ENCODE data around the gene CYP3A5. TPM values are rescaled to one million over a fixed set of nuclear protein-coding genes. Genes with fewer than 3 reads are reported as not detected.

CYP3A5 gene
- polyA plus RNA-seq, 2 of the 4 experiments (the other 2 are of a cell fraction), result 2.3 to 9.7 TPM

DNA sequence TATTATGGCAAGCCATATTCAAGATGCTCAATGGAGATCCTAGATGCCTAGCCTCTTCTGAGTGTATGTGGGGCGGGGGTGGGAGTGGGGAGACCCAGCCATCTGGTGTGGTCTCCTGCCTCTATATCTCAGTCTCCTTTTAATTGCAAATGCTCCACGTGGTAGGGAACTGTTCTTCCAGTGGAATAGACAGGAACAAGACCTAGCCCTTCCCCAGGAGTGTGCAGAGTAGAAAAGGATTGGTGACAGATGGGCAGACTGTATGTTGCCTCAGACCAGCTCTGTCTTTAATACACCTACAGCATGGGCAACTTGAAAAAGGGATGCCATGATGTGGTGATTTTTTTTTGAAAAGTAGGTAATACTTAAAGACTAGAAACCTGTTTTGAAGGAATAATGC, 12.6 kb downstream of the CYP3A5 start:
- H3K27ac ChIP-seq, result no peak overlapping the region
- no peak for ATAC-seq
- H3K9me3 ChIP-seq, result no peaks in the 10 kb centered on the region
- TF ChIP-seq NR3C1 (IDR thresholded peaks at IDR 0.05) (no peak), FOSL2 (IDR thresholded peaks at IDR 0.05) (no peak), FOSL2 (CRISPR knock-in tag; IDR thresholded peaks at IDR 0.05) (no peak), ZNF302 (CRISPR knock-in tag; IDR thresholded peaks at IDR 0.05) (no peak), TP53 (CRISPR knock-in tag; IDR thresholded peaks at IDR 0.05) (no peak), RNF2 (IDR thresholded peaks at IDR 0.05; ENCODE audit: borderline replicate concordance, low read depth) (no peak), JUN (IDR thresholded peaks at IDR 0.05) (no peak), HEYL (CRISPR knock-in tag; IDR thresholded peaks at IDR 0.05) (no peak), RARB (CRISPR knock-in tag; IDR thresholded peaks at IDR 0.05) (no peak), HOXA7 (CRISPR knock-in tag; IDR thresholded peaks at IDR 0.05) (no peak), NFE2L2 (conservative IDR thresholded peaks at IDR 0.05; ENCODE audit: low read length) (no peak), RAD21 (conservative IDR thresholded peaks at IDR 0.05 in 1 of 2, IDR thresholded peaks at IDR 0.05 in 1 of 2) (no peak), KDM5A (IDR thresholded peaks at IDR 0.05) (no peak)
- TF ChIP-seq, protein P1, sequence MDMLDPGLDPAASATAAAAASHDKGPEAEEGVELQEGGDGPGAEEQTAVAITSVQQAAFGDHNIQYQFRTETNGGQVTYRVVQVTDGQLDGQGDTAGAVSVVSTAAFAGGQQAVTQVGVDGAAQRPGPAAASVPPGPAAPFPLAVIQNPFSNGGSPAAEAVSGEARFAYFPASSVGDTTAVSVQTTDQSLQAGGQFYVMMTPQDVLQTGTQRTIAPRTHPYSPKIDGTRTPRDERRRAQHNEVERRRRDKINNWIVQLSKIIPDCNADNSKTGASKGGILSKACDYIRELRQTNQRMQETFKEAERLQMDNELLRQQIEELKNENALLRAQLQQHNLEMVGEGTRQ (IDR thresholded peaks at IDR 0.05), result no peak
- TF ChIP-seq, protein P2, sequence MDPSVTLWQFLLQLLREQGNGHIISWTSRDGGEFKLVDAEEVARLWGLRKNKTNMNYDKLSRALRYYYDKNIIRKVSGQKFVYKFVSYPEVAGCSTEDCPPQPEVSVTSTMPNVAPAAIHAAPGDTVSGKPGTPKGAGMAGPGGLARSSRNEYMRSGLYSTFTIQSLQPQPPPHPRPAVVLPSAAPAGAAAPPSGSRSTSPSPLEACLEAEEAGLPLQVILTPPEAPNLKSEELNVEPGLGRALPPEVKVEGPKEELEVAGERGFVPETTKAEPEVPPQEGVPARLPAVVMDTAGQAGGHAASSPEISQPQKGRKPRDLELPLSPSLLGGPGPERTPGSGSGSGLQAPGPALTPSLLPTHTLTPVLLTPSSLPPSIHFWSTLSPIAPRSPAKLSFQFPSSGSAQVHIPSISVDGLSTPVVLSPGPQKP (IDR thresholded peaks at IDR 0.05; ENCODE audit: low read depth, low read length), result no peak
- TF ChIP-seq, protein P3, sequence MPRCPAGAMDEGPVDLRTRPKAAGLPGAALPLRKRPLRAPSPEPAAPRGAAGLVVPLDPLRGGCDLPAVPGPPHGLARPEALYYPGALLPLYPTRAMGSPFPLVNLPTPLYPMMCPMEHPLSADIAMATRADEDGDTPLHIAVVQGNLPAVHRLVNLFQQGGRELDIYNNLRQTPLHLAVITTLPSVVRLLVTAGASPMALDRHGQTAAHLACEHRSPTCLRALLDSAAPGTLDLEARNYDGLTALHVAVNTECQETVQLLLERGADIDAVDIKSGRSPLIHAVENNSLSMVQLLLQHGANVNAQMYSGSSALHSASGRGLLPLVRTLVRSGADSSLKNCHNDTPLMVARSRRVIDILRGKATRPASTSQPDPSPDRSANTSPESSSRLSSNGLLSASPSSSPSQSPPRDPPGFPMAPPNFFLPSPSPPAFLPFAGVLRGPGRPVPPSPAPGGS (IDR thresholded peaks at IDR 0.05), result no peak
- TF ChIP-seq, protein P4, sequence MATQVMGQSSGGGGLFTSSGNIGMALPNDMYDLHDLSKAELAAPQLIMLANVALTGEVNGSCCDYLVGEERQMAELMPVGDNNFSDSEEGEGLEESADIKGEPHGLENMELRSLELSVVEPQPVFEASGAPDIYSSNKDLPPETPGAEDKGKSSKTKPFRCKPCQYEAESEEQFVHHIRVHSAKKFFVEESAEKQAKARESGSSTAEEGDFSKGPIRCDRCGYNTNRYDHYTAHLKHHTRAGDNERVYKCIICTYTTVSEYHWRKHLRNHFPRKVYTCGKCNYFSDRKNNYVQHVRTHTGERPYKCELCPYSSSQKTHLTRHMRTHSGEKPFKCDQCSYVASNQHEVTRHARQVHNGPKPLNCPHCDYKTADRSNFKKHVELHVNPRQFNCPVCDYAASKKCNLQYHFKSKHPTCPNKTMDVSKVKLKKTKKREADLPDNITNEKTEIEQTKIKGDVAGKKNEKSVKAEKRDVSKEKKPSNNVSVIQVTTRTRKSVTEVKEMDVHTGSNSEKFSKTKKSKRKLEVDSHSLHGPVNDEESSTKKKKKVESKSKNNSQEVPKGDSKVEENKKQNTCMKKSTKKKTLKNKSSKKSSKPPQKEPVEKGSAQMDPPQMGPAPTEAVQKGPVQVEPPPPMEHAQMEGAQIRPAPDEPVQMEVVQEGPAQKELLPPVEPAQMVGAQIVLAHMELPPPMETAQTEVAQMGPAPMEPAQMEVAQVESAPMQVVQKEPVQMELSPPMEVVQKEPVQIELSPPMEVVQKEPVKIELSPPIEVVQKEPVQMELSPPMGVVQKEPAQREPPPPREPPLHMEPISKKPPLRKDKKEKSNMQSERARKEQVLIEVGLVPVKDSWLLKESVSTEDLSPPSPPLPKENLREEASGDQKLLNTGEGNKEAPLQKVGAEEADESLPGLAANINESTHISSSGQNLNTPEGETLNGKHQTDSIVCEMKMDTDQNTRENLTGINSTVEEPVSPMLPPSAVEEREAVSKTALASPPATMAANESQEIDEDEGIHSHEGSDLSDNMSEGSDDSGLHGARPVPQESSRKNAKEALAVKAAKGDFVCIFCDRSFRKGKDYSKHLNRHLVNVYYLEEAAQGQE (IDR thresholded peaks at IDR 0.05), result no peak
- ChIA-PET CTCF (interaction anchor here (1.6 kb wide), 1 partner anchor 28 kb away, joined by 3 read pairs; no protein-coding TSS in a partner anchor), POLR2A (no interaction called here)
- WGBS (ENCODE audit: missing lambda C conversion rate), result 78% methylated on average over 2 of the region's 2 CpGs
- no peaks in the 10 kb centered on the region for H3K4me1 ChIP-seq
- no peak for FAIRE-seq
- H3K4me3 ChIP-seq, result no peak overlapping the region
- no peak overlapping the region for H3K4me2 ChIP-seq
- DNase-seq (ENCODE audit: low read depth in 1 of 2, low spot score in 1 of 2), result no peak

DNA sequence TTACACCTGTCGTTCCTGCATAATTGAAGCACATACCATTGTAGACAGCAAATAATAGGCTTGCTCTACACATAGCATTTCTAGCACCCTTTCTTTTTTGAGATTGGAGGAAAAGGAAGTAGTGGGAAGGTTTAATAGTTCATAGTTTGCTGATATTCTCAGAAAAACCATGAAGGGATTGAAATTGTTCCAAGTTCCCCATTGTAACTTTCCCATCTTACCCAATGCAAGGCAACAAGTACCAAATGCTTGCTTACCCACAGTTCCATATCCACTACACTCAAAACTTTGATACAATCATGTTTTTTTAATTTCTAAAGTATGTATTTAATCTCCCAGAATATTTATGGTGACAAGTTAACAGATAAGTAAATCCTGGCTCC, 13.8 kb downstream of the CYP3A5 start:
- ATAC-seq, result no peak
- no peaks in the 10 kb centered on the region for H3K4me1 ChIP-seq
- ChIA-PET CTCF (interaction anchor here (1.6 kb wide), 1 partner anchor 29 kb away, joined by 3 read pairs; no protein-coding TSS in a partner anchor), POLR2A (no interaction called here)
- DNase-seq (ENCODE audit: low read depth in 1 of 2, low spot score in 1 of 2), result no peak
- no peak for FAIRE-seq
- no peak overlapping the region for H3K27ac ChIP-seq
- TF ChIP-seq ZC3H11A (IDR thresholded peaks at IDR 0.05), result no peak
- no peak for TF ChIP-seq EHMT2 (IDR thresholded peaks at IDR 0.05; ENCODE audit: low read depth)
- TF ChIP-seq POLR2AphosphoS2 (conservative IDR thresholded peaks at IDR 0.05; ENCODE audit: low read length), result no peak
- 85% methylated on average over 1 of the region's 1 CpG for WGBS (ENCODE audit: missing lambda C conversion rate)
- H3K4me2 ChIP-seq, result no peak overlapping the region
- no peaks in the 10 kb centered on the region for H3K9me3 ChIP-seq
- no peak overlapping the region for H3K4me3 ChIP-seq

Measured in A549 (cell line).